Inflammatory macrophage treated with lipopolysaccharide for 1 hour (primary cell): Measurements from ENCODE around the gene ERGIC2.
"Not testable (repeated sequence)": the region's sequence is repeated elsewhere in the genome, so short reads cannot be mapped to it uniquely, and the experiment has no call there.

Source experiments
- DNase-seq, 2 donors: peaks; one replicate each; pipeline ENCODE4 v3.0.0-alpha.2; 2020 to 2022

The ERGIC2 gene

DNA sequence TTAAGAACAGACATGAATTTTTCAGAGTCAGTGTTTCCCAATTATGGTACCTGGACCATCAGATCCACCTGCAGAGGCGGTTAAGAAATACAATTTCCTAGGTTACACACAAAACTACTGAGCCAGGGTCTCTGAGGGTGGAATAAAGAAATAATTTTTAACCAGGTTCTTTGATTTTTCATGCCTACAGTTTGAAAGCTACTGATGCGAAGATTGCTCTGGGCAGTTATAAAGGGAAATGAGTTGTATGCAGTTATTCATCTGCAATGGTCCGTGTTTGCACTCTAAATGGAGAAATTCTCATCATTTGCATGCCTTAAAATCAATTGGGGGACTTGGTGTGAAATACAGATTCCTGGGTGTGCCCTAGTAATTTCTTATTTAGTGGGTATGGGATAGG is 89.7 kb downstream of the ERGIC2 start:
- no peak for DNase-seq

DNA sequence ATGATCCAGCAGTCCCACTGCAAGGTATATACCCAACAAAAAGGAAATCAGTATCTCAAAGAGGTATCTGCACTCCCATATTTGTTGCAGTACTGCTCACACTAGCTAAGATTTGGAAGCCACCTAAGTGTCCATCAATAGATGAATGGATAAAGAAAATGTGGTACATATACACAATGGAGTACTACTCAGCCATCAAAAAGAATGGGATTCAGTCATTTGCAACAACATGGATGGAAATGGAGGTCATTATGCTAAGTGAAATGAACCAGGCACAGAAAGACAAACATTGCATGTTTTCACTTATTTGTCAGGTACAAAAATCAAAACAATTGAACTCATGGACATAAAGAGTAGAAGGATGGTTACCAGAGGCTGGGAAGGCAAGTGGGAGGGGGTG is 90.5 kb downstream of the ERGIC2 start:
- not testable (repeated sequence) for DNase-seq

DNA sequence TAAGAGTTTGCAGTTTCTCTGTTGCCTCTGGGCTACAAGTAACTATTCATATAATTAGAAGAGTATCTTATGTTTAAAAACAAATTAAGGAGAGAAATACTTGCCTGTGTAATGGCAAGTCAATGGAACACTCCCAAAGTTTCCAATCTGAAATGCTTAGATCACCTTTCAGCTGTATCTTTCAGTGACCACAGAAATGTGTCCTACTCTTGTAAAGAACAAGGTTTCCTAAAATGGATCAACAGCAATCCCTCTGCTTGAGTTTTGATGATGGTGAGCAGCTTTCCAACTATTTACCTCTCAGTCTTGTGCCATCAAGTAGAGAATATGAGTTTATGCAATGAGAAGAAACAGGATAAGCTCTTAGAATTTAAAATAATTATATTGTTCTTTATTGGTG is 92.9 kb downstream of the ERGIC2 start:
- DNase-seq, result no peak

DNA sequence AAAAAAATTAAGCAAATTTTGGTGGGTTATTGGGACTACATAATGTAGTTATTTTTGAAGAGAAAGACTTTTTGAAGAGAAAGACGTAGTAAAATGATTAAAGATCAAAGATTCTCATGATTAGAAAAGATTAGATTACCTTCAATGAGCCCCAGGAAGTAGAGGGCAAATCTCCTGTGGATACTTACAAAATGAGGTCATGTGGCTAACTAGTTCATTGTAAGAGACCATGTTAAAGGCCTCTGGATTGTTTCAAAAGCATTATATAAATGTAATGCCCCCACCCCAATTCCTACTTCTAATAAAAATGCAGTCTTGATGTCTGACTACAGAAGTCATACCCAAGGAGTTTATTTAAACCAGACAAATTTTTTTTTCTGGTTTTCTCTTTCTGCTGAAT is 93.3 kb downstream of the ERGIC2 start:
- DNase-seq, result no peak
